H1 (cell line): ENCODE data around the gene DIPK1A. TPM values are rescaled to one million over a fixed set of nuclear protein-coding genes. Genes with fewer than 3 reads are reported as not detected.

Source experiments
- CTCF ChIA-PET: fragments of 300-600 bp; sonication (Branson Sonifier 250); formaldehyde crosslinking; loops from one replicate; lab custom pipeline; 2021; ENCODE audit not compliant: partially characterized antibody; lab: Charles Lee
- POLR2A ChIA-PET: fragments of 300-600 bp; sonication (Branson Sonifier 250); formaldehyde crosslinking; loops from one replicate; lab custom pipeline; 2021; ENCODE audit warnings: inconsistent platforms; ENCODE audit not compliant: partially characterized antibody; lab: Charles Lee
- DNase-seq, 2 experiments: peaks; one replicate each; pipeline versions ENCODE4 v3.0.0 to v3.0.0-alpha.2; 2010 to 2022; ENCODE audit warnings: low spot score in 2 of 2, low read depth in 1 of 2, mixed read lengths in 1 of 2
- FAIRE-seq: peaks from 2 replicates; lab custom pipeline; 2011; peaks lifted over from hg19 to GRCh38; lab: Jason Lieb, UNC
- H2AFZ ChIP-seq: 2 replicates; pipeline ENCODE4 v1.8.1; 2012; ENCODE audit warnings: low read length, inconsistent platforms
- H2AK5ac ChIP-seq: 2 replicates; pipeline ENCODE4 v1.6.1; 2013; ENCODE audit warnings: low read depth, low read length
- H2BK120ac ChIP-seq: replicated peaks from 2 replicates; pipeline ENCODE3; 2013; ENCODE audit warnings: low read depth, low read length, inconsistent platforms
- H2BK12ac ChIP-seq: 2 replicates; pipeline ENCODE4 v1.6.1; 2013; ENCODE audit warnings: low read depth, low read length
- H2BK15ac ChIP-seq: 2 replicates; pipeline ENCODE4 v1.6.1; 2013; ENCODE audit warnings: low read length
- H2BK20ac ChIP-seq: 2 replicates; pipeline ENCODE4 v1.6.1; 2013; ENCODE audit warnings: low read length
- H2BK5ac ChIP-seq: 2 replicates; pipeline ENCODE4 v1.6.1; 2013; ENCODE audit warnings: low read depth, low read length
- H3K14ac ChIP-seq: 2 replicates; pipeline ENCODE4 v1.6.1; 2013; ENCODE audit warnings: inconsistent platforms; ENCODE audit not compliant: insufficient read length
- H3K18ac ChIP-seq: 2 replicates; pipeline ENCODE4 v1.6.1; 2013; ENCODE audit warnings: low read length; ENCODE audit errors: extremely low read depth
- H3K23ac ChIP-seq: 2 replicates; pipeline ENCODE4 v1.6.1; 2013; ENCODE audit warnings: inconsistent platforms; ENCODE audit not compliant: insufficient read length
- H3K23me2 ChIP-seq: 2 replicates; pipeline ENCODE4 v1.6.1; 2013; ENCODE audit warnings: low read depth, low read length
- H3K27ac ChIP-seq: 2 replicates; pipeline ENCODE4 v1.6.1; 2011; ENCODE audit warnings: low read depth, low read length, inconsistent platforms
- H3K27me3 ChIP-seq, 4 experiments: replicated peaks in 1 of 4; 1 replicate in 1 of 4; 2 replicates in 3 of 4; pipeline versions ENCODE4 v1.6.1 to v1.8.1; 2011 to 2013; ENCODE audit warnings: low read length in 3 of 4, mild to moderate bottlenecking in 3 of 4, inconsistent platforms in 2 of 4, mixed read lengths in 2 of 4, moderate library complexity in 1 of 4; ENCODE audit not compliant: control insufficient read depth in 3 of 4, insufficient read depth in 3 of 4; ENCODE audit errors: extremely low read depth in 1 of 4
- H3K36me3 ChIP-seq, 4 experiments: 2 replicates each; pipeline versions ENCODE4 v1.6.1 to v1.8.1; 2011 to 2013; ENCODE audit warnings: mild to moderate bottlenecking in 4 of 4, low read length in 3 of 4, moderate library complexity in 2 of 4, control low read depth in 1 of 4, inconsistent platforms in 1 of 4; ENCODE audit not compliant: insufficient read depth in 4 of 4, control insufficient read depth in 2 of 4
- H3K4ac ChIP-seq: replicated peaks from 2 replicates; pipeline ENCODE3; 2013; ENCODE audit warnings: low read length, low read depth, mixed read lengths, inconsistent platforms; ENCODE audit not compliant: insufficient read length
- H3K4me1 ChIP-seq, 4 experiments: replicated peaks in 1 of 4; 1 replicate in 1 of 4; 2 replicates in 3 of 4; pipeline versions ENCODE4 v1.6.1 to v1.8.1; 2011 to 2013; ENCODE audit warnings: low read length in 3 of 4, inconsistent platforms in 2 of 4, mixed read lengths in 1 of 4; ENCODE audit not compliant: insufficient read depth in 4 of 4, control insufficient read depth in 3 of 4
- H3K4me2 ChIP-seq, 2 experiments: 2 replicates each; pipeline versions ENCODE4 v1.6.1 to v1.8.1; 2011 to 2013; ENCODE audit warnings: low read depth in 2 of 2, low read length in 2 of 2, control low read depth in 1 of 2, inconsistent platforms in 1 of 2, mild to moderate bottlenecking in 1 of 2; ENCODE audit not compliant: insufficient read depth in 1 of 2
- H3K4me3 ChIP-seq, 4 experiments: fragments of 200-600, 300-600 bp in 1 of 4; sonication (generic), shearing (Covaris generic), sonication (Bioruptor Twin) in 1 of 4; 2 replicates each; pipeline versions ENCODE4 v1.5.1 to v1.8.1; 2011 to 2016; ENCODE audit warnings: low read length in 4 of 4, low read depth in 3 of 4, control low read depth in 2 of 4, inconsistent platforms in 2 of 4, mild to moderate bottlenecking in 2 of 4, mixed read lengths in 1 of 4, moderate library complexity in 1 of 4; ENCODE audit not compliant: insufficient read depth in 2 of 4; ENCODE audit errors: extremely low read depth in 1 of 4
- H3K56ac ChIP-seq: replicated peaks from 2 replicates; pipeline ENCODE3; 2013; ENCODE audit warnings: low read depth, mild to moderate bottlenecking, mixed read lengths, low read length, inconsistent platforms; ENCODE audit not compliant: insufficient read length
- H3K79me1 ChIP-seq: 2 replicates; pipeline ENCODE4 v1.6.1; 2013; ENCODE audit warnings: low read depth, low read length, control low read depth
- H3K79me2 ChIP-seq, 2 experiments: 2 replicates each; pipeline versions ENCODE4 v1.6.1 to v1.8.1; 2012 to 2013; ENCODE audit warnings: low read length in 2 of 2, mild to moderate bottlenecking in 2 of 2, inconsistent platforms in 1 of 2; ENCODE audit not compliant: insufficient read depth in 2 of 2, control insufficient read depth in 1 of 2
- H3K9ac ChIP-seq, 4 experiments: replicated peaks in 1 of 4; 1 replicate in 1 of 4; 2 replicates in 3 of 4; pipeline versions ENCODE4 v1.6.1 to v1.8.1; 2011 to 2013; ENCODE audit warnings: low read depth in 3 of 4, low read length in 3 of 4, control low read depth in 2 of 4, mild to moderate bottlenecking in 2 of 4, moderate library complexity in 2 of 4, inconsistent platforms in 1 of 4; ENCODE audit errors: extremely low read depth in 1 of 4
- H3K9me3 ChIP-seq, 2 experiments: 2 replicates each; pipeline versions ENCODE4 v1.6.1 to v1.8.1; 2012 to 2013; ENCODE audit warnings: mild to moderate bottlenecking in 2 of 2, moderate library complexity in 2 of 2, control low read depth in 1 of 2, inconsistent platforms in 1 of 2, low read depth in 1 of 2, low read length in 1 of 2, mixed read lengths in 1 of 2; ENCODE audit not compliant: insufficient read depth in 2 of 2
- H4K20me1 ChIP-seq, 2 experiments: replicated peaks in 1 of 2; 2 replicates each; pipeline versions ENCODE3 to v1.8.1; 2011 to 2013; ENCODE audit warnings: inconsistent platforms in 2 of 2, low read length in 2 of 2, mild to moderate bottlenecking in 1 of 2; ENCODE audit not compliant: insufficient read depth in 2 of 2, control insufficient read depth in 1 of 2
- H4K5ac ChIP-seq: 2 replicates; pipeline ENCODE4 v1.6.1; 2013; ENCODE audit warnings: low read length, low read depth, mixed read lengths, inconsistent platforms; ENCODE audit not compliant: insufficient read length
- H4K8ac ChIP-seq: 2 replicates; pipeline ENCODE4 v1.8.0; 2013; ENCODE audit warnings: mild to moderate bottlenecking, moderate library complexity, low read length, inconsistent platforms; ENCODE audit not compliant: insufficient read depth; ENCODE audit errors: extremely low read depth
- H4K91ac ChIP-seq: replicated peaks from 2 replicates; pipeline ENCODE3; 2013; ENCODE audit warnings: low read length, mixed read lengths, inconsistent platforms; ENCODE audit not compliant: insufficient read length
- JUND ChIP-seq: IDR thresholded peaks from 2 replicates; pipeline ENCODE4 v1.6.1; 2011; ENCODE audit warnings: mild to moderate bottlenecking, improper control_type of control experiment, low read length
- SP4 ChIP-seq: IDR thresholded peaks from 2 replicates; pipeline ENCODE4 v1.6.1; 2012; ENCODE audit warnings: low read length, inconsistent platforms
- TCF12 ChIP-seq: IDR thresholded peaks from 2 replicates; pipeline ENCODE4 v1.6.1; 2011; ENCODE audit warnings: low read depth, mild to moderate bottlenecking, low read length
- TEAD4 ChIP-seq: IDR thresholded peaks from 2 replicates; pipeline ENCODE4 v1.6.1; 2012; ENCODE audit warnings: low read depth, low read length, inconsistent platforms, mixed read lengths
- YY1 ChIP-seq: IDR thresholded peaks from 2 replicates; pipeline ENCODE4 v1.6.1; 2011; ENCODE audit warnings: low read depth, mild to moderate bottlenecking, low read length
- ZNF274 ChIP-seq: IDR thresholded peaks from 2 replicates; pipeline ENCODE4 v1.7.0; 2012; ENCODE audit warnings: low read length, borderline replicate concordance; ENCODE audit errors: extremely low read depth
- polyA plus RNA-seq, 7 experiments: library from polyadenylated mRNA; depleted of rRNA in 3 of 7; stranded (reverse) in 5 of 7; unstranded in 2 of 7; fragments of >200 nt in 5 of 7; fragments of 200-250 nt in 2 of 7; gene quantifications; 1 replicate in 5 of 7; 2 replicates in 1 of 7; 4 replicates in 1 of 7; pipeline versions ENCODE4 v1.2.1 to v1.2.3, GENCODE V29; 2011 to 2013; ENCODE audit warnings: missing spikeins in 2 of 7, mixed read lengths in 2 of 7
- total RNA-seq: library from RNA; stranded (reverse); fragmentation: NEBNext Ultra II Directional; extraction: Animal tissue kit (Norgen Biotek cat#: 25700); gene quantifications from 2 replicates; pipeline ENCODE4 v1.2.1, GENCODE V29; 2021
- TF ChIP-seq, protein P1 (sequence below): IDR thresholded peaks from 2 replicates; pipeline ENCODE4 v1.6.1; 2012; ENCODE audit warnings: inconsistent platforms
- TF ChIP-seq, protein P2 (sequence below): IDR thresholded peaks from 2 replicates; pipeline ENCODE4 v1.6.1; 2012; ENCODE audit warnings: low read length, inconsistent platforms

DIPK1A gene
- total and polyA plus RNA-seq, 2 of the 8 experiments (the other 6 are each of a cell fraction or from before 2014, with no cell fraction given) = 2.5 to 5.0 TPM

DNA sequence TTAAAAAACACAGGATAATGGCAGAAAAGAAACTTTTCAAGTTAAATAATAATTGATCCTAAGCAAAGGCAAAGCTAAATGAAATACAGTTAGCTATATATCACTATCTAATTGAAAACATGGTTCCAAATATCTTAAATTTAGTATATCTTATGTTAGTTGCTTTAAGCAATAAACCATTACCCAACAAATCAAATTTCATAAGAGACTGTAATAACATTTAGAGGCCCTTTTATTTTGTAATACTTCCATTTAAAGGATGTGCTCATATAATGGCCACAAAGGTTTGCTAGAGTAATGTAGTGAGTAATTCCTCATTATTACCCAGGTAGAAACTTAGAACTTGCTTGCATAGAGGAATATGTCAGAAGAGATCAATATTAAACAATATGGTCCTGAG is 97.1 kb downstream of the DIPK1A start:
- no peak for FAIRE-seq
- POLR2A ChIA-PET = no interaction called here
- Histone ChIP-seq H3K79me2 (no peaks in the 10 kb centered on the region), H2AFZ (no peak overlapping the region), H3K79me1 (no peaks in the 10 kb centered on the region), H3K9me3 (no peaks in the 10 kb centered on the region)
- TF ChIP-seq ZNF274 = no peak
- TF ChIP-seq, protein P1, sequence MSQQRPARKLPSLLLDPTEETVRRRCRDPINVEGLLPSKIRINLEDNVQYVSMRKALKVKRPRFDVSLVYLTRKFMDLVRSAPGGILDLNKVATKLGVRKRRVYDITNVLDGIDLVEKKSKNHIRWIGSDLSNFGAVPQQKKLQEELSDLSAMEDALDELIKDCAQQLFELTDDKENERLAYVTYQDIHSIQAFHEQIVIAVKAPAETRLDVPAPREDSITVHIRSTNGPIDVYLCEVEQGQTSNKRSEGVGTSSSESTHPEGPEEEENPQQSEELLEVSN = no peak
- no peak for TF ChIP-seq YY1
- no peak for TF ChIP-seq TEAD4
- no peak for TF ChIP-seq TCF12
- no peak for TF ChIP-seq JUND
- TF ChIP-seq SP4 = no peak
- TF ChIP-seq, protein P2, sequence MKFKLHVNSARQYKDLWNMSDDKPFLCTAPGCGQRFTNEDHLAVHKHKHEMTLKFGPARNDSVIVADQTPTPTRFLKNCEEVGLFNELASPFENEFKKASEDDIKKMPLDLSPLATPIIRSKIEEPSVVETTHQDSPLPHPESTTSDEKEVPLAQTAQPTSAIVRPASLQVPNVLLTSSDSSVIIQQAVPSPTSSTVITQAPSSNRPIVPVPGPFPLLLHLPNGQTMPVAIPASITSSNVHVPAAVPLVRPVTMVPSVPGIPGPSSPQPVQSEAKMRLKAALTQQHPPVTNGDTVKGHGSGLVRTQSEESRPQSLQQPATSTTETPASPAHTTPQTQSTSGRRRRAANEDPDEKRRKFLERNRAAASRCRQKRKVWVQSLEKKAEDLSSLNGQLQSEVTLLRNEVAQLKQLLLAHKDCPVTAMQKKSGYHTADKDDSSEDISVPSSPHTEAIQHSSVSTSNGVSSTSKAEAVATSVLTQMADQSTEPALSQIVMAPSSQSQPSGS = no peak
- TF ChIP-seq, all 59 proteins: peak for 0
- Histone ChIP-seq H4K91ac (no peak overlapping the region), H3K27ac (no peak overlapping the region), H2BK15ac (no peak overlapping the region), H3K14ac (no peak overlapping the region), H3K4me1 (no peaks in the 10 kb centered on the region), H2AK5ac (no peak overlapping the region), H3K36me3 (no peaks in the 10 kb centered on the region), H3K56ac (no peak overlapping the region), H4K8ac (no peak overlapping the region), H2BK120ac (no peak overlapping the region), H3K27me3 (no peaks in the 10 kb centered on the region), H3K4me3 (no peak overlapping the region), H4K5ac (no peak overlapping the region), H3K9ac (no peak overlapping the region), H4K20me1 (no peaks in the 10 kb centered on the region), H3K4ac (no peak overlapping the region), H3K4me2 (no peak overlapping the region), H3K23ac (no peak overlapping the region), H2BK12ac (no peak overlapping the region), H2BK20ac (no peak overlapping the region), H3K18ac (no peak overlapping the region), H3K23me2 (no peaks in the 10 kb centered on the region), H2BK5ac (no peak overlapping the region)
- no peak for DNase-seq
- CTCF ChIA-PET = interaction anchor here (0.9 to 4.6 kb wide), 4 partner anchors 98 to 688 kb away, joined by 3 to 31 read pairs (median 6); no protein-coding TSS in a partner anchor
